Kidney glomerular epithelial cell (primary cell): ENCODE results near the gene GPR146.

Experiments
- DNase-seq: peaks from one replicate; lab custom pipeline; 2025; lab: John Stamatoyannopoulos, UW

Gene GPR146

DNA sequence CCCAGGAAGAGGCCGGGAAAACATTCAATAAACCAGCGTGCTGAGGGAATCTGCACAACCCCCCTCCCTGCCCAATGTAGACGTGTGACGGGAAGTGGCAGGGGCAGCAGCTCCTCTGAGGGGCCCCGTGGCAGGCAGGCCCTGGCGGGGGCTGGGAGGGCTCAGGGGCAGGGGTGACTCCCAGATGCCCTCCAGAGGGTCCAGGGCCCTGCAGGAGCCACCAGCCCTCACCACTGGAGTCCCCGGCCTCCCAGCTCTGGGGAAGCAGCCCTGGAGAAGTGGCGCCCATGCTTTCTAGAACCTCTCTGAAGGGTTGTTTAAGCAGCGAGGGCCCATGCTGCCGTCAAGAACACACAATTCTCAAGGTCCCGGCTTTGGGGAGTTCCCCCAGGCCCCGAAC lies 35.2 kb downstream of the GPR146 start:
- no peak for DNase-seq

DNA sequence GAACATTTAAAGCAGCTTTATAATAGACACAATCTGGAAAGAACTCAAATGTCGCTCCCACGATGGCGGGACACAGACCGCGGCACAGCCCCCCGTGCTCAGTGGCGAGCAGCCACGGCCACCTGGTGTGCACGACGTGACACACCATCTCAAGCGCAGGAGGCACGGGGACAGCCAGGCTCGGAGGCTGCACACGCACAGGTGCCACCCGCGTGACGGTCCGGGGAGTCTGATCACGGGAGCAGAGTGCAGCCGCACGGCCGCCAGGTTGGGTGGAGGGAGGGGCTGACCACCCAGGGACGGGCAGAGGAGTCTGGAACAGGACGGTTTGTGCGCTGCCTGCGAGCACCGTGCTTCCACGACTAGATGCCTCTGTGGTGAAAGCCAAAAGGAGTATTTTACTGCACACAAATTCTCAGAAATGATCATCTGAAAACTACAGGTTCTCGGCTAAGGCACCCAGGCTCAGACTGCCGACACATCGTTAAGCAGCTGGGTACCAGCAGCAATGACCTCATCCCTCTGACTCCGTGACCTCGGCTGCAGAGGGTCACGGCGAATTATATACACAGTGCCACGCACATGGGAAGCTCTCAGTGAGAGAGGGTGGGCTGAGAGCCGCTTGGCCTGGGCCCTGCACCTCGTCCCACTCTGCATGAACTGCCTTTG lies 36.0 kb downstream of the GPR146 start:
- DNase-seq, result no peak

DNA sequence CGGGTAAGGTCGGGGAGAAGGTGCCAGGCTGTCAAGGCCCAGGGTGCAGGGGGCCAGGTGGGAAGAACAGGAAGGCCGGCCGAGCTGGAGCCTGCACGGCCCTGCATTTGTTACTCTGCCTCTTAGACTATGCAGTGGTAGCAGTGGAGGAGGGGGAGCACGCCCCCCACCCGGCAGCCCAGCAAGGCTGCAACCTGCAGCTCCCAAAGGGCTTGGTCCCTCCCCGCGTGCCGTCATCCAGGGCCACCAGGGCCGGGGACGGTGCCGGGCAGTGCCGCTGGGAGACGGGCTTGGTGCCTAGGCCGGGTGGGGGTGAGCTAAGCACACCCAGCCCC lies 36.5 kb downstream of the GPR146 start:
- DNase-seq, result no peak

DNA sequence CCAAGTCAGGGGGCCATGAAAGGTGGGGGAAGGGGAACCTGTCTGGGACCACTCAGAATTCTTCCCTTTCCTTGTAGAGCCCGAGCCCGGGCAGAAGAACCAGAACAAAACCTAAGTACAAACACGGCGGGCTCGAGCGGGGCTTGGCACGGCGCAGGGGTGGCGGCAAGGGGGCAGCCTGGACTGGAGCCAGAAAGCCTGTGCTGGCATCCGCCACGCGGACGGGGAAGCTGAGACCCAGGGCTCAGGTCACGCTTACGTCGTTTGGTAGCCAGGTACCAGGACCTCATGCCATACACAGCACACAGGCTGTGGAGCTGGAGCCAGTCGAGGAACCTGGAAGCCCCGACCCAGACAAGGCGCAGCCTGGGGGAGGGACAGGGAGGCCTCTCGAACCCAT lies 37.0 kb downstream of the GPR146 start:
- DNase-seq, result no peak

DNA sequence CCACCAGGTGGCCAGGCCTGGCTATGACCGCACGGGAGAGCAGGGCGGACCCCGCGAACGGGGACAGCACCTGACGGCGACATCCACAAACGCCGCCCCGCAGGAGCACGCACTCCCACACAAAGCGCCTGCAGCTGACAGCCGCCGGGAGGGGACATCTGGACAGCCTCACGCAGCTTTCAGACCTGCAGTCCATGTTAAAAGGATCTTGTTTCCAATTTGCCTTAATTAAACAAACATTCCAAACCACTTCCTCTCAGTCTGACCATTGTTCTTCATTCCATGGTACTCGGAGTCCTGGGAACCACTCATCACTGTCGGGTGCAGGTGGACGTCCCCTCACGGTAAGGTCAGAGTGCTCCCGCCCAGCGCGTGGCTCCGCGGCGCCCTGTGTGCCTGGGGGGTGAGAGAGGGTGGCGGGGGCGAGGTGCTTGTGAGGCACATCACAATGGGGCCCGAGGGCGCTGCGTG lies 37.6 kb downstream of the GPR146 start:
- DNase-seq, result peak; percentile 30

DNA sequence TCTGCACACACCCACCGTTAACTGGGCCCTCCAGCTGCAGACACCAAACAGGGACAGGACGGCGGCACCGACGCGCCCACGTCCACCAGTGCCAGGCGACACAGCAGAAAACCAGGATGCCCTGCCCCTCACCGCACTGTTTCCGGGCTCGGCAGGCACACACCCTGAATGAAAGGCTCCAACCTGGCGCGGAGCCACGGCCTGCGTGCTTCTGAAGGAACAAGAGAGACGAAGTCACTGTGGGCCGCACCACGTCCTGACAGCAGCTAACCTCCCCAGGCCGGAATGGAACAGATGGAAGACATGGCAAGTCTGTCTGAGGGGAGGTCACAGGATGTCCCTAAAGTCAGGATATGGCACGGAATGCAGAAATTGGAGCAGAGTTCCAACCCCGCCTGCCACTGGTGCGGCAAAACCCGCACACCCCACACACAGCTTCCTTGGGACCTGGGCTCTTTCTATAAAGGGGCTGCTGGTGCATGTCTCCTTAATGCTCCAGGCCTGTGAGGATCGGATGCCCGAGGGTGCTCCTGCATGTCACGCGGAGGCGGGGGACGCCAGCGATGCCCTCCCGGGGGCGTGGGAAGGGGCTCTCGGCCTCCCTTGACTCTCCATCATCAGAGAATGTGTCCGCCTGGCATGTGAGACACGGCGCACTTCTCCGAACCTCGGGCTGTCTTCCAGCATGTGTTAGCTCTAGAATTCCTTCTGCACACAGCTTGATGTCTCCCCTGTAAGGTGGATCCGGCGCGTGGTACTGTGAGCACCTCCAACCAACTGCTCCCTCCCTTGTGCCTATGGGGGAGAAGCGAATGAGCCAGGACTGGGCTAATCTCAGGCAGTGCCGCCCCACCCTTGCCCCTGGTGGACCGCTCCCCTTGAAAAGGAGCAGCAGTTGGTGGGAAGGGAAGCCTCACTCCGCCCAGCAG lies 39.6 kb downstream of the GPR146 start:
- DNase-seq, result no peak

DNA sequence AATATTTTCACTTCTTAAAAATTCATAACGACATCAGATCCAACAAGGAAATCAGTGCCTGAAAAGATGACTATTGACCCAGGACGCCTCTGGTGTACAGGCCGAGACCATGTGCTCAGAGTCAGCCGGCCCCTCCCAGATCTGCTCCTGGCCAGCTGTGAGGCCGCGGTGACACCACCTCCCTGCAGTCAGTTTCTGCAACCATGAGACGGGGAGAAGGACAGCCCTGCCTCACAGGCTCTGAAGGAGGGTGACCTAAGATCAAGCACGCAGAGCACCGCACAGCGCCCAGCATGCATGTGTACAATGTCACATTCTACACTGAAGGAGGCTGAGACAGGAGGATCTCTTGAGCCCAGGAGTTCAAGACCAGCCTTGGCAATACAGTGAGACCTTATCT lies 40.9 kb downstream of the GPR146 start:
- no peak for DNase-seq

DNA sequence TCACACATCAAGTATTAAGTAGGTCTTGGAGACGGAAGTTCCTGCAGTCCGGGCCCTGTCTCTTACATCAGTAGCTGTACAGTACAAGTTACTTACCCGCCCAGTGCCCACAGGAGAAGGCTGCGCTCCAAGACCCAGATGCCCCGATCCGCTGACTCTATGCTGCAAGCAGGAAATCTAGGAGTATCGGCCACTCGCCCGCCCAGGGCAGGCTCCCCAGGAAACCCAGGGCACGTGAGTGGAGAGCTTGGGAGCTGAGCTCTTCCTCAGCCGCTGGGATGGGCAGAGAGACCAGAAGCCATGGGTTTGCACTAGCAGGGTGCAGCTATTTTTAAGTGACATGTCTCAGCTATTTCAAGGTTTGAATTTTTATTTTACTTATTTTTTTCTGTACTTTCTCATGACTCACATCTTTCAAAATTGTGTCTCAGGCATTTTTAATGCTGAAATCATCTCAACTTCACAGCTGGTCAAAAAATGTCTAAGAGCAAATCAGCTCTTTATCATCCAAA lies 41.6 kb downstream of the GPR146 start:
- DNase-seq, result no peak

DNA sequence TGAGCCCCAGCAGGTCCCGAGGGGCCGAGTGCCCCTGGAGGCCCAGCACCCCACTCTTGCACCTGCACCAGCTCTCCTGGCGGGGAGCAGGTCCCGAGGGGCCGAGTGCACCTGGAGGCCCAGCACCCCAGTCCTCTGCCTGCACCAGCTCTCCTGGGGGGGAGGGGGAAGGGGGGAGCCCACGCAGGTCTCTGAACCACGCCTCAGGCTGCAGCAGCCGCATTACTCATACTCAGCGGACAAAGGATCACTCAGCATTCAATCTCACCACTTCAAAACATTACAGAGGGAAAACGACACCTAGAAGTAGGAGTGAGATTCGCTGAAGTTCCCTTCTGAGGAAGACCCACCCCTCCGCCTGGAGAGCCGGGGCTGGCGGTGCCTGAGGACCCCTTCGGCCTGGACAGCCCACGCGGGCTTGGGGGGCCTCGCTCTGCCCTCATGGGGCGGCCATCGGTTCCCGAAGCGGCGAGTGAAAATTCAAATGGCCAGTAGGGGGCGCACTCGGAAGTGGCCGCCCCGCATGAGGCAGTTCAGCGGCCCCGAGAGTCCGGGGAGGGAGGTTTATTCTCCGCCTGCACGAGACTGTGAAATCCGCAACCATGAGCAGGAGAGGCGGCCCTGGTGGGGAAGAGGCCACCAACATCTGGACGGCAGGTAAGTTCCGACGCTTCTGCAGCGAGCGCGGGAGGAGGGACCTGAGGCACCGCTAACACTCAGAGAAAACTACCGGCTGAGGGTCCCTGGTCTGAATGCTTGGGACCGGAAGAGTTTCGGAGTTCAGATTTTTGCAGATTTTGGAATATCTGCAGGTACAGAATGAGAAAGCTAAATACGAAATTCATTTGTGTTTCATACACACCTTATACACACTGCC lies 42.5 kb downstream of the GPR146 start:
- peak; percentile 40 for DNase-seq

DNA sequence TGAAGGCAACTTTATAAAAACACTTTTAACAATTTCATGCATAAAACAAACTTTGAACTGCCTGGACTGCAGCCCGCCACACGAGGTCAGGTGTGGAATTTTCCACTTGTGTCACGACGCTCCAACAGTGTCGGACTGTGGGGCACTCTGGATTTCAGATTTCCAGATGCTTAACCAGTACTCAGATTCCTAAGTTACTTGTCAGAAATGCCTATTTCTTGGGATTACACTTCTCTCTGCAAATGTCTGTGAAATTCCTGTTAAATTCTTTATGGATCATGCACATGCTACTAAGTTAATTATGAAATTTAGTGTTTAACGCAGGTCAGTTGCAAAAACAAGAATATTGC lies 43.1 kb downstream of the GPR146 start:
- no peak for DNase-seq

DNA sequence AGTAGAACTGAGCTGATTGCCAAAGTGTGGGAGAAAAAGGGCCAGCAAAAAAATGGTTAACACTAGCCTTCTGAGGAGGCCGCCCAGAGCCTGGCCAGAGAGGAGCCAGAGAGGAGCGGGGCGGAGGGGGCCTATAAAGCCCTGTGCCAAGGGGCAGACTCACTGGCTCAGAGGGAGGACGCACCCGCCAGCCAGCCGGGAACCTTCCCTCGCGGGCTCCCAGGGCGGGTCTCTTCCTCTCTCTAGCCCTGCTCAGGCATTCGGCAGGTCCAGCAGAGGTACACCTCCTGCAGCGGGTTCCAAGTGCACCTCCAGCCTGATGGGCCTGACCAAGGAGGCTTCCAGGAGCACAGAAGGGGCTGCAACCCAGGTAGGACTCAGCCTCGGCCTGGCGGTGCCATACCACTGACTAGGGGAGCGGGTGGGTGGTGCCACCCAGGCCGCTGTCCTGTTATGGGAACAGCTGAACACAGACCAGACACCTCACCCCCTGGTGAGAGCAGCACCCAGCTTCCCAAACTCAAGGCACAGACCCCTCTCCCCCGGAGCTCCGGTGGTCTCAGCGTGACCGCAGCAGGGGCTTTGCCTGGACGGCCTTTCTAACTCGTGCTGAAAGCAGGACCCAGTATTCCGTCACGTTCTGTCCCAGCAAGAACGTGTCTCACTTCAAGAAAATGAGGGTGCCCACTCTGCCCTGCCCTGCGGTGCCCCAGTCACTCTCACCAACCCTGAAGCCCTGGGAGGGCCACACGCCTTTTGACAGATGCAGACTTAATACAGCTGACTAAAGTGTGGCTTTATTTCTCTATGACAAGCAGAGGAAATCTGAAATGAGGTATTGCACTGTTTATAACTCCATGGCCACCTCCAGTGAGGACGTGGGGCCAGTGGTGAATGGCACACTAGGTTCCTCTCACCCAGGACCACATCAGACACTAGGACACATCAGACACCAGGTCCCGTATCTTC lies 43.9 kb downstream of the GPR146 start, which contains the start of gene GPER1:
Gene GPER1, plus strand, starts transcription at position 162 of the 969 bp plus-strand sequence. CDS start 3,616 bp downstream, outside the sequence.
- no peak for DNase-seq

DNA sequence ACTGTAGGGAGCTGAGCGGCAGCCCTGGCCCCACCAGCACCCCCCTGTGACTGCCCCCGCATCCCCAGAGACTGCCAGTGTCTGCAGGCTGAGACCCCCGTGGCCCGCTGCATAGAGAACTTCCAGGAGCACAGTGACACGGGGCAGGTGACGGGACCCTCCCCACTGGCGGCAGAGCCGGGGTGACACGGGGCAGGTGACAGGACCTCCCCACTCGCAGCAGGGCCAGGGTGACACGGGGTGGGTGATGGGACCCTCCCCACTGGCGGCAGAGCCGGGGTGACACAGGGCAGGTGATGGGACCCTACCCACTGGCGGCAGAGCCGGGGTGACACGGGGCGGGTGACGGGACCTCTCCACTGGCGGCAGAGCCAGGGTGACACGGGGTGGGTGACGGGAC lies 45.9 kb downstream of the GPR146 start:
- no peak for DNase-seq

DNA sequence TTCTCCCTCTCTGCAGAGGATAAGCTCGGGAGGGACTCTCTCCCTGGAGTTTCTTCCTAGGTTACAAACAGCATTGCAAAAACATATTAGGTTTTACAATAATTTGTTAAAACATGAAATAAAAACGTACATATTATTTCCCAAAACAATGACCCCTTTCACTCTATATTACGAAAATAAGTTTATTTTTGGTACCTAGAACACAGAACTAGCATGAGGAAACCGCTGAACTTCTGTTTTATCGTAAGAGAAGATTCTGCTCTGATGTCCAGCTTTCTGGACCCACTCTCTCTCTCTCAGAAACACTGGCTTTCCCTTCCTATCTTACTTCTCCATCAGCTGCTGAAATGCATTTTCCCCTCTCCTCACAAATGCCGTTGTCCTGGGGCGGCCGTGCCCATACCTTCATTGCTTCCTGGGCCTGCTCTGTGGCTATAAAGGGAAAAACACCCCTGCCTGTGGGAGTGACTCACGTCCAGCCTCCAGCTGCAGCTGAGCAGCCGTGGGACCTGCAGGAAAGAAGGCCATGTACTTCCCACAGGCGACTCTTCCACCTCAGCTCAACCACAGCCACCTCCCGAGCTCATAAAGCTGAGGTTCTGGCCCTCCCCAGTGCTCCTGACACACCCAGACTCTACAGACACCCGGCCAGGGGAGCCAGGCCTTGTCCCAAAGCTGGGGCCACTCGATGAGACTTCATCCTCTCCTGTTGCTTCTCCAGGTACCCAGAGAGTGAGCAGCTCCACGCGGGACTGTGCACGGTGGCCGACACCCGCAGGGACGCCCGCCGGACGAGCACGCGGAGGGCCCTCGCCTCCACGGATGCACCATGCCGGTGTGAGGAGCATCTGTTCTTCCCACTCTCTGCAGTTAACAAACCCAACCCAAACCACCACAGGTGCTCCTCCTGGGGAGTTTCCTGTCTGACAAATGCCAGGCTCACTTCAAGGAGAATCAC lies 46.6 kb downstream of the GPR146 start:
- no peak for DNase-seq

DNA sequence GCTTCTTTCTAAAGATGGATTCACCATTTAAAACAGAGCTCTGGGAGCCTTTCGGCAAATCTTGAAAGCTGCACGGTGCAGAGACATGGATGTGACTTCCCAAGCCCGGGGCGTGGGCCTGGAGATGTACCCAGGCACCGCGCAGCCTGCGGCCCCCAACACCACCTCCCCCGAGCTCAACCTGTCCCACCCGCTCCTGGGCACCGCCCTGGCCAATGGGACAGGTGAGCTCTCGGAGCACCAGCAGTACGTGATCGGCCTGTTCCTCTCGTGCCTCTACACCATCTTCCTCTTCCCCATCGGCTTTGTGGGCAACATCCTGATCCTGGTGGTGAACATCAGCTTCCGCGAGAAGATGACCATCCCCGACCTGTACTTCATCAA lies 47.3 kb downstream of the GPR146 start:
- no peak for DNase-seq

DNA sequence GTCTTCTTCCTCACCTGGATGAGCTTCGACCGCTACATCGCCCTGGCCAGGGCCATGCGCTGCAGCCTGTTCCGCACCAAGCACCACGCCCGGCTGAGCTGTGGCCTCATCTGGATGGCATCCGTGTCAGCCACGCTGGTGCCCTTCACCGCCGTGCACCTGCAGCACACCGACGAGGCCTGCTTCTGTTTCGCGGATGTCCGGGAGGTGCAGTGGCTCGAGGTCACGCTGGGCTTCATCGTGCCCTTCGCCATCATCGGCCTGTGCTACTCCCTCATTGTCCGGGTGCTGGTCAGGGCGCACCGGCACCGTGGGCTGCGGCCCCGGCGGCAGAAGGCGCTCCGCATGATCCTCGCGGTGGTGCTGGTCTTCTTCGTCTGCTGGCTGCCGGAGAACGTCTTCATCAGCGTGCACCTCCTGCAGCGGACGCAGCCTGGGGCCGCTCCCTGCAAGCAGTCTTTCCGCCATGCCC lies 47.9 kb downstream of the GPR146 start:
- DNase-seq, result no peak

DNA sequence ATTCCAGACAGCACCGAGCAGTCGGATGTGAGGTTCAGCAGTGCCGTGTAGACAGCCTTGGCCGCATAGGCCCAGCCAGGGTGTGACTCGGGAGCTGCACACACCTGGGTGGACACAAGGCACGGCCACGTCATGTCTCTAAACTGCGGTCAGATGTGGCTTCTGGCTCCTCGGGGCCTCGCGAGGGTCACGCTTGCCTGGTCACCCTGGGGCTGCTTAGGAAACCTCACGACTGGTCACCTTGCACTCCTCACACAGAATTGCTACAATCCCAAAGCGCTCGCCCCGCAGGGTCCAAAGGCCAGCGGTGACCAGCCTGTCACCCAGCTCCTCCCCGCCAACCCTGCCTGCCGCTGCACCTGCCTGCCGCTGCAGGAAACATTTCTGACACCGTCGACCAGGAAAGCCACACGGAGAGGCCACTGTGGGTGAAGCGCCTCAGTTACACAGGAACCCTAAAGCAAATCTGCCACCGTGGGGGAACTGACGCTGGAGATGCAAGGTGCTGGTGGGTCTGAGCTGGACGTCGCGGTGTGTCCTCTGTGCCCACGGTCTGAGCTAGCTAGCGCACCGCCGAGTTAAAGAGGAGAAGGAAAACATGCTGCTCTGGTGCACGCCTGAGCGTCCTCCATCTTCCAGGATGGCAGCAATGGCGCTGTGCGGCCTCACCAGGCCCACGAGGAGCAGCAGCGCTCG lies 48.6 kb downstream of the GPR146 start:
- DNase-seq, result no peak

DNA sequence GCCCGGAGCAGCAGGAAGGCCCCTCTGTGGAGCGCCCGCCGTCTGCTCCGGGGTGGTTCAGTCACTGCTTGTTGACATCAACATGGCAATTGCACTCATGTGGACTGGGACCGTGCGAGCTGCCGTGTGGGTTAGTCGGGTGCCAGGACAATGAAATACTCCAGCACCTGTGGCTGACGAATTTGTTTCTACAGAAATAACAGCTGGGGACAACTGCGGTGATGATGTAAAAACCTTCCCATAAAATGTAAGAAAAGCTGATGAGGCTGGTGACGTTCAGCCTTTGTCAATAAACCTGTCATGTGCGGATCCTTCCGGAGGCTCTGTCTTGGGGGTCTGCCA lies 49.1 kb downstream of the GPR146 start:
- DNase-seq, result no peak

DNA sequence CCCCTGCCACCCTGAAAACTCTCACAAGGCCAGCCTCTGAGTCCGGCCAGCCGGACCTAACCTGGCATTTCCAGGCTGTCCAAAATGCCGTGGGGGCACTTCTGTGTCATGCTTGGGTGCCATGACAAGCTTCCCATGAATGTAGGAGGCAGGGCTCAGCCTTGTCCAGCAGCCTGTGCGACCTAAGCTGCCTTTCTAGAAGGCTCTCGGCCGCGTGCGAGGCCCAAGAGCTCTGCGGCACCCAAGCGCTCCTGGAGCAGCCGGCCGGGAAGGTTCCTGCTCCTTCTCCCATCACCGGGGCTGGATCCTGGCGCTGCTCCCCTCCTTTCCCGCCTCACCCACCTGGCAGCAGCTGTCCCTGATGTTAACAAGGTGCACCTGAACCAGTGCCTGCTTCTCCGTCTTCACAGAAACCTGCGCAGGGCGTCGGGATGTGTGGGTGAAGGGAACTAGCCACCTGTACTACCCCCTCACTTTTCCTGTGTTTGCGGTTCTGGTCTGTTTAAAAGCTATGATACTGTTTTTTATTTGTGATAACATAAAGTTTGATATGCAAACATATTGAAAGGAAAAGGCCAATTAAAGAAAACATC lies 49.7 kb downstream of the GPR146 start:
- no peak for DNase-seq

DNA sequence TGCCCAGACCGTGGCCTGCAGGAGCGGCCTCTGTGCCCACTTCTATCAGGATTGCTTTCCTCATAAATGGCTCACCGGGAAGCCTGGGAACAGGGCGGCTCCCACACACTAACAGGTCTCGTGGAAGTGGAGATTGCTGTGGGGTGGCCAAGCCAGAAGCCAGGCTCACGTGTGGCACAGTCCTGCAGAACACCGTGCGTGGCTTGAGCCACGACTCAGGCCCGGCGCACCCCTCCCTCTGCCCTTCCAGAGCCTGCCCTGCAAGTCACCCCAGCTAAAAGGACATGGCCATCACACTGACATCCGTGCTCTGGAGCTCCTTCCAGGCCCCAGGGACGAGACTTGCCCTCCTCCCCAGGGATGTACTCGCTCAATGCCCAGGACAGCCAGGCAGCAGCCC lies 50.5 kb downstream of the GPR146 start:
- DNase-seq, result no peak
